Adipocyte (in vitro differentiated cells): Measurements from ENCODE around the gene CMIP.
A peak's percentile ranks its signal among the peaks of the same experiment; 100 is the strongest.

ENCODE experiments used
- DNase-seq: peaks from one replicate; pipeline ENCODE4 v3.0.0-alpha.2; 2015; ENCODE audit warnings: low read depth
- H3K27me3 ChIP-seq: replicated peaks from 2 replicates; pipeline ENCODE4 v1.7.0; 2013; ENCODE audit warnings: mild to moderate bottlenecking, low read length, moderate library complexity; ENCODE audit not compliant: control insufficient read depth, insufficient read depth
- H3K36me3 ChIP-seq: 2 replicates; pipeline ENCODE4 v1.7.0; 2013; ENCODE audit warnings: low read length, mild to moderate bottlenecking, moderate library complexity; ENCODE audit not compliant: control insufficient read depth, insufficient read depth, severe bottlenecking
- H3K4me1 ChIP-seq: 2 replicates; pipeline ENCODE4 v1.7.0; 2013; ENCODE audit warnings: mild to moderate bottlenecking, low read length, moderate library complexity; ENCODE audit not compliant: control insufficient read depth, insufficient read depth
- H3K4me3 ChIP-seq: 2 replicates; pipeline ENCODE4 v1.7.0; 2013; ENCODE audit warnings: mild to moderate bottlenecking, low read length, moderate library complexity
- H3K9ac ChIP-seq: 2 replicates; pipeline ENCODE4 v1.7.0; 2013; ENCODE audit warnings: mild to moderate bottlenecking, low read length, moderate library complexity
- H3K9me3 ChIP-seq: 2 replicates; pipeline ENCODE4 v1.7.0; 2013; ENCODE audit warnings: mild to moderate bottlenecking, low read length, moderate library complexity; ENCODE audit not compliant: control insufficient read depth

Gene CMIP

GRCh38 chr16:81702506-81702905 lies 257.9 kb downstream of the CMIP start:
- Histone ChIP-seq H3K4me1 (peaks cover 15% of the 10 kb centered on the region), H3K36me3 (peaks cover 72% of the 10 kb centered on the region)

GRCh38 chr16:81703177-81704155 lies 258.9 kb downstream of the CMIP start:
- no peaks in the 10 kb centered on the region for H3K27me3 ChIP-seq
- peak; percentile 83 for DNase-seq
- peak overlapping the region; percentile 68 for H3K9ac ChIP-seq
- H3K36me3 ChIP-seq = peaks cover 76% of the 10 kb centered on the region
- H3K4me1 ChIP-seq = peaks cover 17% of the 10 kb centered on the region
- H3K9me3 ChIP-seq = no peaks in the 10 kb centered on the region
- H3K4me3 ChIP-seq = peak overlapping the region; percentile 68

More at GRCh38 chr16:81702506-81702905, 257.9 kb downstream of the CMIP start:
- H3K4me3 ChIP-seq = no peak overlapping the region
- no peaks in the 10 kb centered on the region for H3K9me3 ChIP-seq
- H3K9ac ChIP-seq = no peak overlapping the region
- DNase-seq = no peak
- H3K27me3 ChIP-seq = no peaks in the 10 kb centered on the region

- peaks cover 67% of the 10 kb centered on the region for H3K36me3 ChIP-seq
- no peak overlapping the region for H3K4me3 ChIP-seq
- no peaks in the 10 kb centered on the region for H3K27me3 ChIP-seq
- H3K9ac ChIP-seq = no peak overlapping the region
- DNase-seq = no peak
- H3K4me1 ChIP-seq = peaks cover 20% of the 10 kb centered on the region
- no peaks in the 10 kb centered on the region for H3K9me3 ChIP-seq
Observed at GRCh38 chr16:81705261-81705660, 260.7 kb downstream of the CMIP start.

GRCh38 chr16:81706327-81707295 lies 262.0 kb downstream of the CMIP start:
- Histone ChIP-seq H3K9ac (no peak overlapping the region), H3K9me3 (no peaks in the 10 kb centered on the region), H3K4me3 (no peak overlapping the region), H3K4me1 (peaks cover 26% of the 10 kb centered on the region), H3K27me3 (no peaks in the 10 kb centered on the region), H3K36me3 (peaks cover 56% of the 10 kb centered on the region)
- DNase-seq = no peak

GRCh38 chr16:81707411-81708265 lies 263.0 kb downstream of the CMIP start:
- Histone ChIP-seq H3K4me1 (peaks cover 31% of the 10 kb centered on the region), H3K36me3 (peaks cover 46% of the 10 kb centered on the region)
- DNase-seq = peak; percentile 28

GRCh38 chr16:81708266-81709015 lies 263.8 kb downstream of the CMIP start:
- no peak overlapping the region for H3K4me3 ChIP-seq
- no peak for DNase-seq

More at GRCh38 chr16:81707411-81708265, 263.0 kb downstream of the CMIP start:
- no peaks in the 10 kb centered on the region for H3K9me3 ChIP-seq
- no peak overlapping the region for H3K4me3 ChIP-seq
- H3K27me3 ChIP-seq = no peaks in the 10 kb centered on the region
- no peak overlapping the region for H3K9ac ChIP-seq

GRCh38 chr16:81709016-81709900 lies 264.6 kb downstream of the CMIP start:
- Histone ChIP-seq H3K4me3 (no peak overlapping the region), H3K9ac (no peak overlapping the region), H3K4me1 (peaks cover 21% of the 10 kb centered on the region), H3K27me3 (no peaks in the 10 kb centered on the region), H3K36me3 (peaks cover 42% of the 10 kb centered on the region), H3K9me3 (no peaks in the 10 kb centered on the region)
- no peak for DNase-seq

More at GRCh38 chr16:81708266-81709015, 263.8 kb downstream of the CMIP start:
- Histone ChIP-seq H3K9me3 (no peaks in the 10 kb centered on the region), H3K9ac (no peak overlapping the region), H3K4me1 (peaks cover 25% of the 10 kb centered on the region), H3K36me3 (peaks cover 42% of the 10 kb centered on the region), H3K27me3 (no peaks in the 10 kb centered on the region)

- Histone ChIP-seq H3K27me3 (no peaks in the 10 kb centered on the region), H3K4me3 (no peak overlapping the region), H3K9ac (no peak overlapping the region), H3K36me3 (peaks cover 36% of the 10 kb centered on the region), H3K4me1 (peaks cover 21% of the 10 kb centered on the region), H3K9me3 (no peaks in the 10 kb centered on the region)
- DNase-seq = no peak
Observed at GRCh38 chr16:81710044-81710443, 265.4 kb downstream of the CMIP start.

GRCh38 chr16:81710596-81710995 lies 266.0 kb downstream of the CMIP start:
- peaks cover 21% of the 10 kb centered on the region for H3K4me1 ChIP-seq
- DNase-seq = no peak
- no peaks in the 10 kb centered on the region for H3K27me3 ChIP-seq
- no peaks in the 10 kb centered on the region for H3K9me3 ChIP-seq
- H3K36me3 ChIP-seq = peaks cover 31% of the 10 kb centered on the region
- H3K4me3 ChIP-seq = no peak overlapping the region
- no peak overlapping the region for H3K9ac ChIP-seq
